H9 (cell line): ENCODE measurements around the gene MASTL. TPM values are rescaled to one million over a fixed set of nuclear protein-coding genes. Genes with fewer than 3 reads are reported as not detected.

Experiments
- DNase-seq: peaks from one replicate; pipeline ENCODE4 v3.0.0-alpha.2; 2017
- H2AFZ ChIP-seq: one replicate; pipeline ENCODE4 v1.6.1; 2013; ENCODE audit warnings: mild to moderate bottlenecking, low read length, control low read depth, moderate library complexity
- H2AK5ac ChIP-seq: 2 replicates; pipeline ENCODE4 v1.6.1; 2013; ENCODE audit warnings: low read length, control low read depth, mixed read lengths; ENCODE audit not compliant: insufficient read length
- H2BK120ac ChIP-seq: one replicate; pipeline ENCODE4 v1.6.1; 2013; ENCODE audit warnings: low read depth, mild to moderate bottlenecking, low read length, control low read depth, inconsistent platforms; ENCODE audit not compliant: poor library complexity, severe bottlenecking
- H2BK12ac ChIP-seq: 2 replicates; pipeline ENCODE4 v1.6.1; 2013; ENCODE audit warnings: low read length, control low read depth, mixed read lengths, low read depth; ENCODE audit not compliant: insufficient read length
- H2BK15ac ChIP-seq: 2 replicates; pipeline ENCODE4 v1.6.1; 2013; ENCODE audit warnings: low read depth, low read length, control low read depth
- H2BK20ac ChIP-seq: one replicate; pipeline ENCODE4 v1.6.1; 2013; ENCODE audit warnings: low read depth, mild to moderate bottlenecking, low read length, control low read depth, inconsistent platforms; ENCODE audit not compliant: poor library complexity, severe bottlenecking
- H2BK5ac ChIP-seq: 2 replicates; pipeline ENCODE4 v1.6.1; 2013; ENCODE audit warnings: low read length, control low read depth, mixed read lengths; ENCODE audit not compliant: insufficient read length
- H3K14ac ChIP-seq: 2 replicates; pipeline ENCODE4 v1.6.1; 2013; ENCODE audit warnings: low read length, control low read depth; ENCODE audit not compliant: insufficient read depth
- H3K18ac ChIP-seq: 2 replicates; pipeline ENCODE4 v1.6.1; 2013; ENCODE audit warnings: low read depth, mild to moderate bottlenecking, mixed read lengths, low read length, control low read depth; ENCODE audit not compliant: insufficient read length
- H3K23ac ChIP-seq: 2 replicates; pipeline ENCODE4 v1.6.1; 2013; ENCODE audit warnings: low read length, control low read depth, mixed read lengths, low read depth; ENCODE audit not compliant: insufficient read length
- H3K23me2 ChIP-seq: 2 replicates; pipeline ENCODE4 v1.6.1; 2013; ENCODE audit warnings: low read depth, mild to moderate bottlenecking, mixed read lengths, low read length, control low read depth; ENCODE audit not compliant: insufficient read length, poor library complexity, severe bottlenecking
- H3K27ac ChIP-seq: 2 replicates; pipeline ENCODE4 v1.5.1; 2013; ENCODE audit warnings: low read length, control low read depth, mixed read lengths, low read depth; ENCODE audit not compliant: insufficient read length
- H3K27me3 ChIP-seq: 2 replicates; pipeline ENCODE4 v1.6.1; 2013; ENCODE audit warnings: low read length, control low read depth, inconsistent platforms; ENCODE audit not compliant: insufficient read depth
- H3K4ac ChIP-seq: 2 replicates; pipeline ENCODE4 v1.6.1; 2013; ENCODE audit warnings: low read depth, mild to moderate bottlenecking, control low read depth, inconsistent platforms, low read length, moderate library complexity
- H3K4me1 ChIP-seq: 2 replicates; pipeline ENCODE4 v1.6.1; 2013; ENCODE audit warnings: low read length, control low read depth, inconsistent platforms; ENCODE audit not compliant: insufficient read depth
- H3K4me2 ChIP-seq: 2 replicates; pipeline ENCODE4 v1.6.1; 2013; ENCODE audit warnings: low read length, control low read depth, mixed read lengths; ENCODE audit not compliant: insufficient read length, insufficient read depth
- H3K56ac ChIP-seq: 2 replicates; pipeline ENCODE4 v1.6.1; 2013; ENCODE audit warnings: low read depth, mild to moderate bottlenecking, mixed read lengths, low read length, control low read depth; ENCODE audit not compliant: insufficient read length
- H3K79me1 ChIP-seq: 2 replicates; pipeline ENCODE4 v1.6.1; 2013; ENCODE audit warnings: low read depth, mild to moderate bottlenecking, moderate library complexity, low read length, control low read depth, inconsistent platforms; ENCODE audit not compliant: insufficient read depth, poor library complexity, severe bottlenecking
- H3K79me2 ChIP-seq: 2 replicates; pipeline ENCODE4 v1.6.1; 2013; ENCODE audit warnings: low read length, control low read depth, inconsistent platforms; ENCODE audit not compliant: insufficient read depth
- H3K9ac ChIP-seq: 2 replicates; pipeline ENCODE4 v1.6.1; 2013; ENCODE audit warnings: low read length, control low read depth, mixed read lengths; ENCODE audit not compliant: insufficient read length; ENCODE audit errors: extremely low read depth
- H3K9me3 ChIP-seq: one replicate; pipeline ENCODE4 v1.6.1; 2013; ENCODE audit warnings: low read depth, low read length, inconsistent platforms; ENCODE audit not compliant: control insufficient read depth
- H3T11ph ChIP-seq: one replicate; pipeline ENCODE4 v1.6.1; 2013; ENCODE audit warnings: mild to moderate bottlenecking, low read length, control low read depth, inconsistent platforms
- H4K20me1 ChIP-seq: one replicate; pipeline ENCODE4 v1.6.1; 2013; ENCODE audit not compliant: control insufficient read depth, insufficient read length, insufficient read depth
- H4K5ac ChIP-seq: 2 replicates; pipeline ENCODE4 v1.6.1; 2013; ENCODE audit warnings: low read depth, mild to moderate bottlenecking, mixed read lengths, low read length, control low read depth; ENCODE audit not compliant: insufficient read length
- H4K8ac ChIP-seq: replicated peaks from 2 replicates; pipeline ENCODE4 v1.6.1; 2013; ENCODE audit warnings: low read length, control low read depth, mixed read lengths, low read depth; ENCODE audit not compliant: insufficient read length
- H4K91ac ChIP-seq: 2 replicates; pipeline ENCODE4 v1.6.1; 2013; ENCODE audit warnings: low read depth, mild to moderate bottlenecking, moderate library complexity, mixed read lengths, low read length, control low read depth; ENCODE audit not compliant: insufficient read length
- H3K27ac Mint-ChIP-seq, 3 experiments: 2 replicates in 2 of 3; 3 replicates in 1 of 3; pipeline ENCODE4 v1.8.0; 2020 to 2021; ENCODE audit warnings: mixed read lengths in 3 of 3, mild to moderate bottlenecking in 1 of 3, moderate library complexity in 1 of 3
- H3K27me3 Mint-ChIP-seq: 2 replicates; pipeline ENCODE4 v1.8.0; 2021; ENCODE audit warnings: low read depth, mild to moderate bottlenecking, moderate library complexity, mixed read lengths
- H3K36me3 Mint-ChIP-seq, 3 experiments: 2 replicates in 2 of 3; 3 replicates in 1 of 3; pipeline ENCODE4 v1.8.0; 2020 to 2021; ENCODE audit warnings: low read depth in 3 of 3, mixed read lengths in 3 of 3; ENCODE audit not compliant: insufficient read depth in 1 of 3
- H3K4me1 Mint-ChIP-seq, 2 experiments: 2 replicates each; pipeline ENCODE4 v1.8.0; 2020; ENCODE audit warnings: mixed read lengths in 2 of 2
- H3K4me3 Mint-ChIP-seq, 2 experiments: 2 replicates in 1 of 2; 3 replicates in 1 of 2; pipeline ENCODE4 v1.8.0; 2020 to 2021; ENCODE audit warnings: mild to moderate bottlenecking in 2 of 2, mixed read lengths in 2 of 2, moderate library complexity in 1 of 2
- H3K9me3 Mint-ChIP-seq, 2 experiments: 2 replicates in 1 of 2; 3 replicates in 1 of 2; pipeline ENCODE4 v1.8.0; 2020; ENCODE audit warnings: mild to moderate bottlenecking in 2 of 2, mixed read lengths in 2 of 2, moderate library complexity in 1 of 2
- CTCF ChIP-seq: fragments of 200-600 bp; sonication (generic); conservative IDR thresholded peaks from 3 replicates; pipeline ENCODE4 v1.8.0; 2021; ENCODE audit warnings: antibody characterized with exemption, mild to moderate bottlenecking
- WGBS: extraction: QIAGEN DNeasy Blood & Tissue Kit; methylation state at CpG from one replicate; pipeline ENCODE4 v1.1.7; 2013; ENCODE audit warnings: missing lambda C conversion rate, low lambda C conversion rate, mixed read lengths; ENCODE audit not compliant: insufficient read length; ENCODE audit errors: extremely low coverage; 5-methylcytosine and 5-hydroxymethylcytosine counted together
- total RNA-seq: library from RNA; stranded (reverse); gene quantifications from 2 replicates; pipeline ENCODE4 v1.2.1, GENCODE V29; 2021

The MASTL gene
- total RNA-seq, 1 experiment from 2014 or later: 35.0 TPM

GRCh38 chr10:27192284-27192683, 37.1 kb downstream of the MASTL start:
- Histone ChIP-seq H3K4ac (no peak overlapping the region), H2BK120ac (no peak overlapping the region), H2BK20ac (no peak overlapping the region), H3K79me1 (no peaks in the 10 kb centered on the region), H3K79me2 (no peaks in the 10 kb centered on the region), H4K5ac (no peak overlapping the region), H3K18ac (no peak overlapping the region), H3K27ac (no peak overlapping the region), H3K23ac (no peak overlapping the region), H4K8ac (no peak overlapping the region), H2AK5ac (no peak overlapping the region), H2BK15ac (no peak overlapping the region), H3K4me1 (no peaks in the 10 kb centered on the region), H3K9ac (no peak overlapping the region), H3K4me2 (no peak overlapping the region), H3T11ph (no peak overlapping the region), H3K23me2 (no peaks in the 10 kb centered on the region), H2AFZ (no peak overlapping the region), H3K9me3 (no peaks in the 10 kb centered on the region), H3K56ac (no peak overlapping the region), H3K27me3 (no peaks in the 10 kb centered on the region), H2BK12ac (no peak overlapping the region), H2BK5ac (no peak overlapping the region), H4K91ac (no peak overlapping the region), H3K14ac (no peak overlapping the region), H4K20me1 (no peaks in the 10 kb centered on the region)
- H3K9me3 Mint-ChIP-seq: no peaks in the 10 kb centered on the region
- no peak overlapping the region; a peak in 1 of 5 replicates for H3K4me3 Mint-ChIP-seq
- no peak overlapping the region for H3K27ac Mint-ChIP-seq
- no peaks in the 10 kb centered on the region for H3K4me1 Mint-ChIP-seq
- H3K27me3 Mint-ChIP-seq: no peaks in the 10 kb centered on the region
- no peak for DNase-seq
- no peak for TF ChIP-seq CTCF
- H3K36me3 Mint-ChIP-seq: peaks cover 0 to 1% (median 0%) of the 10 kb centered on the region in 3 experiments; a peak in 2 of 7 replicates
- no CpG with 5 or more reads among the region's 3 CpGs for WGBS
